ENCODE data around the gene SEMA3E.
A peak's percentile ranks its signal among the peaks of the same experiment; 100 is the strongest.
"Not testable (repeated sequence)": the region's sequence is repeated elsewhere in the genome, so short reads cannot be mapped to it uniquely, and the experiment has no call there.

The SEMA3E gene

GRCh38 chr7:83484826-83485225 is 164.1 kb downstream of the SEMA3E start:
- DNase-seq = no peak

DNA sequence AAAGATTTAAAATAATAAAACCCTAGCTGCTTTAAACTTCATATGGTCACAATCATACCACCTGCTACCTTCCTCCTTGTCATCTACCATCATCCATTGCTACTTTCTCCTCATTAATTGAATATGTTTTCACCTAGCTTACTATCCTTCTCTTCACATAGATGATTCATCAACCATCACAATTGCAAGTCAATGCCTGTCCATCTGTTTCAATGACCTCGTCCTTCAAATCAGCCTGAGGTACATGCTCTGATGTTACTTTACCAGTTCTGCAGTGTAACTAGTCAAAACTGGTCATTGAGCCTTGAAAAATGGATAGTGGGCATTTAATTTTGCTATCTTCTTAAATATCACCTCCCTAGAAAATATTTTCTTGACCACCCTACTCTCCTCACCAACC is 164.7 kb downstream of the SEMA3E start:
- no peak for DNase-seq

GRCh38 chr7:83478616-83479015 is 170.3 kb downstream of the SEMA3E start:
- DNase-seq = no peak

GRCh38 chr7:83476511-83477050 is 172.4 kb downstream of the SEMA3E start:
- DNase-seq = no peak

DNA sequence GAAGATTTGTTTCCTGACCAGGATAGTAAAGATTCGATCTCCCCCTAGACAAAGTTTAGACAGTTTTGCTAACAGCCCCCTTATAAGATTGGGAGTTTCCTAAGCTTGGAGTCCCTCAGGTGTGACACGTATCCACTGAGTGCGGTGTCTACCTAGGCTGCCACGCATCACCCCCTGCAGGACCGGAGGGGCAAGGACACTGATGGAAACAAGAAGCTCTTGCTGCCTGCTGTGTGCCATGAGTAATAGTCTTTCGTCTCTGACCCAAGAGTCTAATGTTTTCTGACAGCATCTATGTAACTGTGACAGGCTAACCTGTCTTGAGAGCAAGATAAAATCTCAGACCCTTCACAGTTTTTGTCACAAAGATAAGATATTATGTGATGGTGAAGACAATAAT is 173.5 kb downstream of the SEMA3E start:
- DNase-seq = no peak

- no peak for DNase-seq
Measured at GRCh38 chr7:83472376-83472775, 176.6 kb downstream of the SEMA3E start.

- DNase-seq = peak; percentile 9
Measured at GRCh38 chr7:83469491-83469890, 179.4 kb downstream of the SEMA3E start.

GRCh38 chr7:83469076-83469475 is 179.9 kb downstream of the SEMA3E start:
- DNase-seq = peak; percentile 70

- peak; percentile 99 for DNase-seq
Measured at GRCh38 chr7:83468251-83468739, 180.6 kb downstream of the SEMA3E start.

DNA sequence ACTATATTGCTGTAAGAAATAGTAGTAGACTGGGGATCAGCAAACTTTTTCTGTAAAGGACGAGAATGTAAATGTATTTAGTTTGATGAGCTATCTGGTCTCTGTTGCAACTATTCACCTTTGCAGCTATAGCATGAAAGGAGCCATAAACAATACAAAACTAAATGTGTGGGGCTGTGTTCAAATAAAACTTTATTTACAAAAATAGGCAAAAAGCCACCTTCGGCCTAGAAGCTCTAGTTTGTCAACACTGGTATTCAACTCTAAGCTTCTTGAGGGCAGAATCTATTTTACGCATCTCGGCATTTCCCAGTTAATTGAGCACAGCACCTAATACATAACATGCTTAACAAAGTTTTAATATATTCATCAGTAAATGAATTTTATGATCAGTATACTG is 181.4 kb downstream of the SEMA3E start:
- no peak for DNase-seq

GRCh38 chr7:83466956-83467355 is 182.0 kb downstream of the SEMA3E start:
- DNase-seq = no peak

DNA sequence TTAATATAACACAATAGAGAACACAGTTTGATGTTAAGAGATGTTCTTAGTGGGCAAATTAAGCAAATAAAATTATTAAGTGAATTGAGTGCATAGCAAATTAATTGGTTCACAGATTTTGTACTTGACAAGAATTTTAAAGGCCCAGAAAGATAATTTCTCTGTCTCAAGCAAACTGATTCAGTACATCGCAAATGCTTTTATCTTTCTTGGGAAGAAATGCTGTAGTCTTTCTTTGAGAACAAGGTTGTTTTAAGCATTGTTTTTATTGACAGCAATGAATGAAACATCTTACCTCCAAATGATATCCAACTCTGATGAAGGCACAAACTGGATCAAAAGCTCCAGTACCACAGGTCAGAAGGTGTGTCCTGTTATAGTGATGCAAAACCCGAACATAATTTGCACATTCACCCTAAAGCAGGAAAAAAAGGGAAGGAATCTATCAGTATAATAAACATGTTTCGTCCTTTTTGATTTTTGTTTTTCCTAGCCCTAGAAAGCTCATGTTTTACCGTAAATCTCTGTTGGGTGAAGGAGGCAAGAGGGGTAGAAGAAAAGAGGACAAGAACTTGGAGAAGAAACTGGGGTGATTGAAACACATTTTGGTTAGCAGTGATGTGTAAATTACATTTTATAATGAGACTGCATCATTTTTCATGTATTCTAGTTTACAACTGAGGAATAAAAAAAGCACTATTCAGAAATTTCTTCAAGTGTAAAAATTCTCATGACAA is 182.6 kb downstream of the SEMA3E start:
- DNase-seq = no peak

- DNase-seq = no peak
Measured at GRCh38 chr7:83465643-83466042, 183.3 kb downstream of the SEMA3E start.

DNA sequence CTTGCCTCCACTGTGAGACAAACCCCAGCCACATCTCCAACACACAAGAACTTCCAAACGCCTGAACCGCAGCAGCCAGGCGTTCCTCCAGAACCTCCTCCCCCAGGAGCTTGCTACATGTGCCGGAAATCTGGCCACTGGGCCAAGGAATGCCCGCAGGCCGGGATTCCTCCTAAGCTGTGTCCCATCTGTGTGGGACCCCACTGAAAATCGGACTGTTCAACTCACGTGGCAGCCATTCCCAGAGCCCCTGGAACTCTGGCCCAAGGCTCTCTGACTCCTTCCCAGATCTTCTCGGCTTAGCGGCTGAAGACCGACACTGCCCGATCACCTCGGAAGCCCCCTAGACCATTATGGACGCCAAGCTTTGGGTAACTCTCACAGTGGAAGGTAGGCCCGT is 187.1 kb downstream of the SEMA3E start:
- not testable (repeated sequence) for DNase-seq

- not testable (repeated sequence) for DNase-seq
Measured at GRCh38 chr7:83459930-83460653, 188.8 kb downstream of the SEMA3E start.

- DNase-seq = not testable (repeated sequence)
Measured at GRCh38 chr7:83459101-83459929, 189.6 kb downstream of the SEMA3E start.

DNA sequence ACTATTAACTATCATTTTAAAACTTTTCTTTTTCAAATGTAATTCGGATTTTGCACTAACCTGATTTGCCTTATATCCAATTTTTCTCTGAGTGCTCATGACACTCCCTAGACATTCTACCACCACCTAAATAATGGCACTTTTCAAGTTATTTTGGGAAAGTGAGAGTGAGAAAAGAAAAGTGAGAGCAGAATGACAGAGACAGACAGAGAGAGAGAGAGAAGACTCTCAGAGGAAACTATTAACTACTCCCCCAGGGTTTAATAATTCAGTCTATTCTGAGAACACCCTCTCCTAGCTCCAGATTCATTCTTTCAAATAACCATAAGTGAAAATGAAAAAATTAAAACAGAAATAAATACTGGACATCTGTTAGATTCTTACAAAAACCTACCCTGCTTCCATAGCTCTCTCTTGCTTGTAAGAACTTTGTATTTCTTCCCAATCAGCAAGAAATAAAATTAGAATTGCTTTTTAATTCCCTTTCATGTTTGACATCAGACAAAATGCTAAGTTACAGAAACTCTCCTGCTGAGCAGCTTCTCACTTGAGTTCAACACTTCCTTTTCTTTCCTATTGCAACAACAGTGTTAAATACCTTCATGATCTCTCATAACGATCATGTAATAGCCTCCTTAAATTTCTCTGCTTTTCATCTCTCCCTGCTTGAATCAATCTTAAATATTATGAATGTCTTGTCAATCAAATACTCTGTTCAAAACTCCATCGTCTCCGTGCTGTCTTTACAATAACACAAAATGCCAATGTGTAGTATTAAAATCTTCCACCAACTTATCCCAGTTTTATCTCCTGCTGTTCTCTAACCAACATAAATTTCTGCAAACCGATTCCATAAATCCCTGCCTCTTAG is 191.7 kb downstream of the SEMA3E start:
- peak; percentile 1 for DNase-seq

- no peak for DNase-seq
Measured at GRCh38 chr7:83456413-83456812, 192.5 kb downstream of the SEMA3E start.

GRCh38 chr7:83455612-83456011 is 193.3 kb downstream of the SEMA3E start:
- DNase-seq = no peak

- no peak for DNase-seq
Measured at GRCh38 chr7:83452256-83452655, 196.7 kb downstream of the SEMA3E start.

GRCh38 chr7:83451501-83452045 is 197.4 kb downstream of the SEMA3E start:
- DNase-seq = no peak

GRCh38 chr7:83449781-83450180 is 199.2 kb downstream of the SEMA3E start:
- DNase-seq = no peak
